GM12864 (cell line): Measurements from ENCODE around the gene PHYKPL.

Experiments
- DNase-seq: peaks from one replicate; pipeline ENCODE4 v3.0.0-alpha.2; 2011; ENCODE audit warnings: low read depth
- H3K4me3 ChIP-seq: 2 replicates; pipeline ENCODE4 v1.5.1; 2011; ENCODE audit warnings: mild to moderate bottlenecking, low read depth, low read length, control low read depth
- TF ChIP-seq, protein P1 (sequence below): IDR thresholded peaks from 2 replicates; pipeline ENCODE4 v1.5.1; 2011; ENCODE audit warnings: low read depth, mild to moderate bottlenecking, moderate library complexity, low read length, control low read depth, inconsistent platforms; ENCODE audit errors: missing control alignments

Gene PHYKPL

DNA sequence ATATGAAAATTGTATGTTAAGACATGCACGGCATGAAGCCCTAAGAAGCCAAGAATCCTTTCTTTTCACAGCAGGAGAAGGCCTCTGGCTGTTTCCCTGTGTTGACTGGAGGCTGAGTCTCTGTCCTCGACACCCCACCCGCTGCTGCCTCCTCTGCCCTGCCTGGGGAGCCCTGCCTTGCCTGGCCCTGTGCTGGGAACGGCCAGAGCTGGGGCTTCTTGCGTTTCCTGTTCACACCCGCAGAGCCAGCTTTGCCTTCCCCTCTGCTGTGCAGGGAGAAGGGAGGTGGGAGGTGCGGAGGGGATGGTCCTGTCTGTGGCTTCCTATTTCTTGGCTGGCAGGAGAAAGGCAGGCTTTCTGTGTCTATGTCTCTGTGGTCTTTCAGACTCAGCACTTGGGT lies 38.6 kb downstream of the PHYKPL start:
- TF ChIP-seq, protein P1, sequence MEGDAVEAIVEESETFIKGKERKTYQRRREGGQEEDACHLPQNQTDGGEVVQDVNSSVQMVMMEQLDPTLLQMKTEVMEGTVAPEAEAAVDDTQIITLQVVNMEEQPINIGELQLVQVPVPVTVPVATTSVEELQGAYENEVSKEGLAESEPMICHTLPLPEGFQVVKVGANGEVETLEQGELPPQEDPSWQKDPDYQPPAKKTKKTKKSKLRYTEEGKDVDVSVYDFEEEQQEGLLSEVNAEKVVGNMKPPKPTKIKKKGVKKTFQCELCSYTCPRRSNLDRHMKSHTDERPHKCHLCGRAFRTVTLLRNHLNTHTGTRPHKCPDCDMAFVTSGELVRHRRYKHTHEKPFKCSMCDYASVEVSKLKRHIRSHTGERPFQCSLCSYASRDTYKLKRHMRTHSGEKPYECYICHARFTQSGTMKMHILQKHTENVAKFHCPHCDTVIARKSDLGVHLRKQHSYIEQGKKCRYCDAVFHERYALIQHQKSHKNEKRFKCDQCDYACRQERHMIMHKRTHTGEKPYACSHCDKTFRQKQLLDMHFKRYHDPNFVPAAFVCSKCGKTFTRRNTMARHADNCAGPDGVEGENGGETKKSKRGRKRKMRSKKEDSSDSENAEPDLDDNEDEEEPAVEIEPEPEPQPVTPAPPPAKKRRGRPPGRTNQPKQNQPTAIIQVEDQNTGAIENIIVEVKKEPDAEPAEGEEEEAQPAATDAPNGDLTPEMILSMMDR, result no peak
- DNase-seq, result no peak
- H3K4me3 ChIP-seq, result no peak overlapping the region

DNA sequence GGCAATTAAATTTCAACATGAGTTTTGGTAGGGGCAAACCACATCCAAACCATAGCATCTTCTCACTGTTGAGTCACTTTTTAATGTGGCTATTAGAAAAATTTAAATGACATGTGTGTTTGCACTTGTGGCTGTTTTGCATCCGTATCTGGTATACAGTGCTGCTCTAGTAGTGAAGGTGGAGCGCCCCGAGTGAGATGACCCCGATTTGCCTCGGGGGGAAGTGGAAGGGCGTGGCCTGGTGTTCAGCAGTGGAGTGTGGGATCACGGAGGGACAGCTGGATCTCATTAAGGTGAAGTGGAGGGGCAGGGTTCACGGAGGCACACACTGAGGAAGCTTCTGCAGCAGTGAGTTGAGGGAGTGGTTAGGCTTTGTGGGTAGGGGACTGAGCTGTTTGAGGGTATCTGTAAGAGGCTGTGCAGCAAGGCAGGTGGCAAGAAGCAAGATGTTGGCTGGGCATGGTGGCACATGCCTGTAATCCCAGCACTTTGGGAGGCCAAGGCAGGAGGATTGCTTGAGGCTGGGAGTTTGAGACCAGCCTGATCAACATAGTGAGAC lies 39.3 kb downstream of the PHYKPL start:
- TF ChIP-seq, protein P1, result no peak
- no peak for DNase-seq

DNA sequence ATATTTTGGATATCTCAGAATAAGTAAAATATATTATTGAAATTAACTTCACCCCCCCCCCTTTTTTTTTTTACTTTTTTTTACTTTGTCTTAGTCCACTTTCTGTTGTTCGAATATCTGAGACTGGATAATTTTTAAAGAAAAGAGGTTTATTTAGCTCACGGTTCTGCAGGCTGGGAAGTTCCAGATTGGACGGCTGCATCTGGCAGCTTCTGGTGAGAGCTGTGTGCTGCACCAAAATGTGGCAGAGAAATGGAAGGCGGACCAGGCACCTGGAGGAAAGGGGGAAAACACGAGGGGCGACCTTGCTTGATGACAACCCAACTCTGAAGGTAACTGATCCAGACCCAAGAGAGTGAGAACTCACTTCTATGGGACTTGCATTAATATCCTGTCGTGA lies 39.8 kb downstream of the PHYKPL start:
- TF ChIP-seq, protein P1, result no peak
- H3K4me3 ChIP-seq, result no peak overlapping the region
- no peak for DNase-seq

More for the DNA sequence above, 39.3 kb downstream of the PHYKPL start:
- H3K4me3 ChIP-seq, result no peak overlapping the region

DNA sequence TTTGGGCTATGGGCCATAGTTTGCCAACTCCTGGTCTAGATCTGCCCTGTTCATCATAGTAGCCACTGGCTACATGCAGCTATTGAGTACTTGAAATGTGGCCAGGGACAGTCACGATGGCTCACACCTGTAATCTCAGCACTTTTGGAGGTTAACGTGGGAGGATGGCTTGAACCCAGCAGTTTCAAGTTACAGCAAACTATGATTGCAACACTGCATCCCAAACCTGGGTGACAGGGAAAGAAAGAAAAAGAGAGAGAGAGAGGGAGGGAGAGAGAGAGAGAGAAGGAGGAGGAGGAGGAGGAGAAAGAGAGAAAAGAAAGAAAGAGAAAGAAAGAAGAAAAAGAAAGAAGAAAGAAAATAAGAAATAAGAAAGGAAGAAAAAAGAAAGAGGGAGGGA lies 40.4 kb downstream of the PHYKPL start:
- TF ChIP-seq, protein P1, result no peak
- no peak for DNase-seq
- no peak overlapping the region for H3K4me3 ChIP-seq

DNA sequence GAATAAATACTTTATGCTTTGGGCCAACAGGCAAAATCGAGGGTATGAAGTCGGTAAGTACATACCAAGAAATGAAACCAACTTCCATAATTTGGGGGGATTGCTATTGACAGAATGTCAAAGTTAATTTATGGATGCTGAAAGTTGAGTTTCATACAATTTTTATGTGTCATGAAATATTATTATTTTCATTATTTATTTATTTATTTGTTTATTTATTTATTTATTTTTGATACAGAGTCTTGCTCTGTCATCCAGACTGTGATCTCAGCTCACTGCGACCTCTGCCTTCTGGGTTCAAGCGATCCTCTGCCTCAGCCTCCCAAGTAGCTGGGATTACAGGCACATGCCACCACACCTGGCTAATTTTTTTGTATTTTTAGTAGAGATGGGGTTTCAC lies 40.9 kb downstream of the PHYKPL start:
- no peak for DNase-seq
- no peak overlapping the region for H3K4me3 ChIP-seq
- TF ChIP-seq, protein P1, result no peak

DNA sequence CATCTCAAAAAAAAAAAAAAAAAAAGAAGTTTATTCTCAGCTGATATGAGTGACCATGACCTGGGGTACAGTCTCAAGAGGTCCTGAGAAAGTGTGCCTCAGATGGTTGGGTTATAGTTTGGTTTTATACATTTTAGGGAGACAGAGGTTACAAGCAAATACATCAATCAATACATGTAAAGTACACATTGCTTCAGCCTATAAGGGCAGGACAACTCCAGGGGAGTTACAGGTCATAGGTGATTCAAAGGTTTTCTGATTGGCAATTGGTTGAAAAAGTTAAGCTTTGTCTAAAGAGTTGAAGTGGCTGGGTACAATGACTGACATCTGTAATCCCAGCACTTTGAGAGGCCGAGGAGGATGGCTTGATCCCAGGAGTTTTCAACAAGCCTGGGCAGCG lies 43.2 kb downstream of the PHYKPL start:
- TF ChIP-seq, protein P1, result no peak
- no peak overlapping the region for H3K4me3 ChIP-seq
- no peak for DNase-seq

DNA sequence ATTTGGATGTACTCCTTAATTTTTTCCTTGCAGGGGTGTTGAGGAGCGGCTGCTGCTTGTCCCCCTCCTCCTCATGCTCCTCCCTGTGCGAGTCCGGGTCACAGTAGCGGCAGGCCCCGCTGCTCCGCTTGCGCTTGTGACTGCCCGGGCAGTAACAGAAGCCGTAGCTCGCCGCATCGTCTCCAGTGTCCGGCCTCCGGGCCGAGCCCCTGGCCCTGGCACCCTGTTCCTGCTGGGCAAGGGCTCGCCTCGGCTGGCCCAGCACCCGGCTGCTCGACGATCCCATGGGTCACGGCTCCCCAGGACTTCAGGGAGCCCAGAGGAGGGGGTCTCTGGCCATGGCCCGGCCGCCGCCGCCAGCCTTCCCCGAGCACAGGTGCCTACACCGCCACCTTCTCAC lies 45.6 kb downstream of the PHYKPL start, which contains the start of gene GMCL2:
TSS of gene GMCL2 (minus strand) at position 358 of the 400 bp plus-strand sequence. CDS start at position 286, 72 bp downstream.
- no peak for DNase-seq
- TF ChIP-seq, protein P1, result no peak
- no peak within 1 kb of the TSS for H3K4me3 ChIP-seq
